ENCODE data around the gene ORC4.
A peak's percentile ranks its signal among the peaks of the same experiment; 100 is the strongest.

The ORC4 gene

GRCh38 chr2:148020111-148021058 is at the start of gene ORC4:
Gene ORC4, minus strand, starts transcription at chr2:148020737. Its CDS starts 44,779 bp downstream, at chr2:147975958.
- H3K27ac Mint-ChIP-seq = peak within 1 kb of the TSS; percentile 100
- H3K4me1 Mint-ChIP-seq = peaks cover 52% of the 10 kb centered on the region
- H3K4me3 Mint-ChIP-seq = peak within 1 kb of the TSS; percentile 99
- TF ChIP-seq CTCF (IDR thresholded peaks at IDR 0.05) = peak; percentile 10
- H3K27me3 Mint-ChIP-seq (ENCODE audit: low read depth, poor library complexity) = no peaks in the 10 kb centered on the region
- peak; percentile 95 for DNase-seq
- H3K9me3 Mint-ChIP-seq = peaks cover 5% of the 10 kb centered on the region
- peaks cover 16% of the 10 kb centered on the region for H3K36me3 Mint-ChIP-seq (ENCODE audit: low read depth)

- DNase-seq = no peak
- Mint-ChIP-seq H3K4me1 (peaks cover 9% of the 10 kb centered on the region), H3K27ac (no peak overlapping the region), H3K36me3 (ENCODE audit: low read depth) (peaks cover 12% of the 10 kb centered on the region), H3K9me3 (no peaks in the 10 kb centered on the region), H3K27me3 (ENCODE audit: low read depth, poor library complexity) (no peaks in the 10 kb centered on the region), H3K4me3 (no peak overlapping the region)
- no peak for TF ChIP-seq CTCF (IDR thresholded peaks at IDR 0.05)
Measured at GRCh38 chr2:148067801-148068200, 47.3 kb upstream of the ORC4 start.

- TF ChIP-seq CTCF (IDR thresholded peaks at IDR 0.05) = no peak
- Mint-ChIP-seq H3K9me3 (no peaks in the 10 kb centered on the region), H3K36me3 (ENCODE audit: low read depth) (peaks cover 7% of the 10 kb centered on the region), H3K4me1 (peaks cover 9% of the 10 kb centered on the region), H3K27me3 (ENCODE audit: low read depth, poor library complexity) (no peaks in the 10 kb centered on the region), H3K4me3 (no peak overlapping the region), H3K27ac (no peak overlapping the region)
- DNase-seq = no peak
Measured at GRCh38 chr2:148065936-148066335, 45.4 kb upstream of the ORC4 start.

GRCh38 chr2:148063633-148064032 is 43.1 kb upstream of the ORC4 start:
- peaks cover 7% of the 10 kb centered on the region for H3K36me3 Mint-ChIP-seq (ENCODE audit: low read depth)
- no peak for DNase-seq
- H3K27me3 Mint-ChIP-seq (ENCODE audit: low read depth, poor library complexity) = no peaks in the 10 kb centered on the region
- TF ChIP-seq CTCF (IDR thresholded peaks at IDR 0.05) = no peak
- H3K4me3 Mint-ChIP-seq = no peak overlapping the region
- peaks cover 9% of the 10 kb centered on the region for H3K4me1 Mint-ChIP-seq
- no peaks in the 10 kb centered on the region for H3K9me3 Mint-ChIP-seq
- H3K27ac Mint-ChIP-seq = no peak overlapping the region

- H3K4me1 Mint-ChIP-seq = no peaks in the 10 kb centered on the region
- H3K9me3 Mint-ChIP-seq = no peaks in the 10 kb centered on the region
- no peaks in the 10 kb centered on the region for H3K27me3 Mint-ChIP-seq (ENCODE audit: low read depth, poor library complexity)
- TF ChIP-seq CTCF (IDR thresholded peaks at IDR 0.05) = no peak
- no peak for DNase-seq
- H3K36me3 Mint-ChIP-seq (ENCODE audit: low read depth) = no peaks in the 10 kb centered on the region
- H3K27ac Mint-ChIP-seq = no peak overlapping the region
- no peak overlapping the region for H3K4me3 Mint-ChIP-seq
Measured at GRCh38 chr2:148058641-148059040, 38.1 kb upstream of the ORC4 start.

- no peaks in the 10 kb centered on the region for H3K27me3 Mint-ChIP-seq (ENCODE audit: low read depth, poor library complexity)
- no peak for DNase-seq
- H3K27ac Mint-ChIP-seq = no peak overlapping the region
- H3K4me3 Mint-ChIP-seq = no peak overlapping the region
- peaks cover 11% of the 10 kb centered on the region for H3K9me3 Mint-ChIP-seq
- peaks cover 12% of the 10 kb centered on the region for H3K4me1 Mint-ChIP-seq
- no peak for TF ChIP-seq CTCF (IDR thresholded peaks at IDR 0.05)
- peaks cover 16% of the 10 kb centered on the region for H3K36me3 Mint-ChIP-seq (ENCODE audit: low read depth)
Measured at GRCh38 chr2:148052687-148053086, 32.1 kb upstream of the ORC4 start.

All from nephron progenitor cell (in vitro differentiated cells).